GM23338 (cell line): ENCODE results near the gene ADAMTS14. TPM values are rescaled to one million over a fixed set of nuclear protein-coding genes. Genes with fewer than 3 reads are reported as not detected.

Experiments used
- ATAC-seq: fragments of 200-7000 bp; cut with Tn5 transposase; 3 replicates; pipeline ENCODE4 v1.9.1; 2020
- DNase-seq: peaks from one replicate; pipeline ENCODE4 v3.0.0-alpha.2; 2015; ENCODE audit warnings: low spot score
- H2AFZ ChIP-seq: fragments of 200-600 bp; sonication (generic); 2 replicates; pipeline ENCODE4 v1.8.0; 2016; ENCODE audit warnings: antibody characterized with exemption, mild to moderate bottlenecking, moderate library complexity
- H3F3A ChIP-seq: fragments of 200-600 bp; sonication (generic); replicated peaks from 2 replicates; pipeline ENCODE4 v1.8.0; 2017; ENCODE audit warnings: antibody characterized with exemption, mixed run types, low read depth
- H3K27ac ChIP-seq: fragments of 200-600 bp; sonication (generic); 2 replicates; pipeline ENCODE4 v1.6.1; 2016; ENCODE audit warnings: low read depth
- H3K27me3 ChIP-seq: fragments of 200-600 bp; sonication (generic); 2 replicates; pipeline ENCODE4 v1.8.0; 2016; ENCODE audit warnings: mild to moderate bottlenecking, mixed run types, moderate library complexity; ENCODE audit not compliant: insufficient read depth
- H3K36me3 ChIP-seq: fragments of 200-600 bp; sonication (generic); 2 replicates; pipeline ENCODE4 v1.8.0; 2016; ENCODE audit warnings: mild to moderate bottlenecking; ENCODE audit not compliant: insufficient read depth
- H3K4me1 ChIP-seq: fragments of 200-600 bp; sonication (generic); 2 replicates; pipeline ENCODE4 v1.8.0; 2016; ENCODE audit warnings: mild to moderate bottlenecking, moderate library complexity; ENCODE audit not compliant: insufficient read depth
- H3K4me2 ChIP-seq: fragments of 200-600 bp; sonication (generic); 2 replicates; pipeline ENCODE4 v1.7.1; 2017; ENCODE audit warnings: mixed run types
- H3K4me3 ChIP-seq: fragments of 200-600 bp; sonication (generic); 2 replicates; pipeline ENCODE4 v1.6.1; 2016; ENCODE audit warnings: mixed run types
- H3K79me2 ChIP-seq: fragments of 200-600 bp; sonication (generic); replicated peaks from 2 replicates; pipeline ENCODE4 v1.8.0; 2017; ENCODE audit warnings: mild to moderate bottlenecking; ENCODE audit not compliant: insufficient read depth
- H3K9me2 ChIP-seq: fragments of 200-600 bp; sonication (generic); 2 replicates; pipeline ENCODE4 v1.8.0; 2017; ENCODE audit not compliant: insufficient read depth
- H4K20me1 ChIP-seq: fragments of 200-600 bp; sonication (generic); replicated peaks from 2 replicates; pipeline ENCODE4 v1.8.0; 2017; ENCODE audit warnings: mild to moderate bottlenecking; ENCODE audit not compliant: insufficient read depth
- H3K27ac Mint-ChIP-seq: 2 replicates; pipeline ENCODE4 v1.8.0; 2020; ENCODE audit warnings: inconsistent platforms, mild to moderate bottlenecking, moderate library complexity, mixed read lengths
- H3K27me3 Mint-ChIP-seq: 3 replicates; pipeline ENCODE4 v1.8.0; 2022; ENCODE audit warnings: low read depth, mild to moderate bottlenecking, moderate library complexity, mixed read lengths, inconsistent platforms; ENCODE audit not compliant: insufficient read depth, poor library complexity
- H3K36me3 Mint-ChIP-seq: 3 replicates; pipeline ENCODE4 v1.8.0; 2021; ENCODE audit warnings: low read depth, mild to moderate bottlenecking, inconsistent platforms, moderate library complexity, mixed read lengths
- H3K4me1 Mint-ChIP-seq: 3 replicates; pipeline ENCODE4 v1.8.0; 2020; ENCODE audit warnings: mild to moderate bottlenecking, inconsistent platforms, mixed read lengths
- H3K4me3 Mint-ChIP-seq: 3 replicates; pipeline ENCODE4 v1.8.0; 2021; ENCODE audit warnings: moderate library complexity, mild to moderate bottlenecking, inconsistent platforms, mixed read lengths
- H3K9me3 Mint-ChIP-seq: 3 replicates; pipeline ENCODE4 v1.8.0; 2020; ENCODE audit warnings: moderate library complexity, mild to moderate bottlenecking, inconsistent platforms, mixed read lengths
- CREB1 ChIP-seq: fragments of 250-450 bp; sonication (Bioruptor Pico); IDR thresholded peaks from 2 replicates; pipeline ENCODE4 v1.5.0; 2020; ENCODE audit warnings: low read depth, mild to moderate bottlenecking, moderate library complexity
- CTCF ChIP-seq, 2 experiments: fragments of 200-600 bp in 1 of 2; sonication (generic) in 1 of 2; conservative IDR thresholded peaks; 2 replicates each; pipeline versions ENCODE4 v1.5.1 to v1.6.1; 2016 to 2017; ENCODE audit warnings: antibody characterized with exemption in 2 of 2, low read depth in 2 of 2, mild to moderate bottlenecking in 2 of 2, moderate library complexity in 1 of 2
- ETS1 ChIP-seq: IDR thresholded peaks from 2 replicates; pipeline ENCODE4 v1.6.1; 2016; ENCODE audit warnings: antibody characterized with exemption
- EZH2 ChIP-seq: fragments of 200-600 bp; sonication (generic); IDR thresholded peaks from one replicate; pipeline ENCODE4 v1.8.0; 2017; ENCODE audit warnings: antibody characterized with exemption, mild to moderate bottlenecking, low read depth; ENCODE audit not compliant: unreplicated experiment
- EZH2phosphoT487 ChIP-seq: fragments of 200-600 bp; sonication (generic); IDR thresholded peaks from one replicate; pipeline ENCODE4 v1.8.1; 2018; ENCODE audit warnings: antibody characterized with exemption; ENCODE audit not compliant: unreplicated experiment
- JUNB ChIP-seq: IDR thresholded peaks from one replicate; pipeline ENCODE4 v1.6.1; 2016; ENCODE audit warnings: antibody characterized with exemption; ENCODE audit not compliant: unreplicated experiment
- NANOG ChIP-seq: IDR thresholded peaks from 2 replicates; pipeline ENCODE4 v1.6.1; 2016; ENCODE audit warnings: antibody characterized with exemption, borderline replicate concordance
- POLR2AphosphoS5 ChIP-seq: IDR thresholded peaks from 2 replicates; pipeline ENCODE4 v1.6.1; 2016; ENCODE audit warnings: antibody characterized with exemption, low read depth
- REST ChIP-seq: IDR thresholded peaks from one replicate; pipeline ENCODE4 v1.6.1; 2018; ENCODE audit warnings: antibody characterized with exemption; ENCODE audit not compliant: unreplicated experiment
- STAT1 ChIP-seq: IDR thresholded peaks from one replicate; pipeline ENCODE4 v1.6.1; 2016; ENCODE audit warnings: antibody characterized with exemption; ENCODE audit not compliant: unreplicated experiment
- ZNF114 ChIP-seq: fragments of 250-450 bp; sonication (Bioruptor Pico); IDR thresholded peaks from 2 replicates; pipeline ENCODE4 v1.5.0; 2020; ENCODE audit warnings: mild to moderate bottlenecking, moderate library complexity
- ZNF331 ChIP-seq: fragments of 250-450 bp; sonication (Bioruptor Pico); IDR thresholded peaks from 2 replicates; pipeline ENCODE4 v1.5.0; 2020; ENCODE audit warnings: low read depth, mild to moderate bottlenecking, moderate library complexity
- polyA plus RNA-seq: library from polyadenylated mRNA; unstranded; fragments of >200 nt; fragmentation: Nextera tagmentation; extraction: Ambion mirVana; gene quantifications from 2 replicates; pipeline ENCODE4 v1.2.1, GENCODE V29; 2016
- total RNA-seq: library from RNA; depleted of rRNA; stranded (reverse); fragments of >200 nt; shearing (Covaris generic); gene quantifications from 2 replicates; pipeline ENCODE4 v1.2.3, GENCODE V29; 2014

Gene ADAMTS14
- total and polyA plus RNA-seq, 2 experiments from 2014 or later: 1.9 to 2.1 TPM

- DNase-seq (no peak), ATAC-seq (no peak)
- H3K27ac Mint-ChIP-seq: no peak overlapping the region
- Histone ChIP-seq H3K4me1 (no peaks in the 10 kb centered on the region), H3K27ac (no peak overlapping the region), H4K20me1 (no peaks in the 10 kb centered on the region), H3K27me3 (no peaks in the 10 kb centered on the region), H2AFZ (no peak overlapping the region), H3F3A (no peaks in the 10 kb centered on the region), H3K79me2 (no peaks in the 10 kb centered on the region), H3K4me2 (no peak overlapping the region), H3K9me2 (no peaks in the 10 kb centered on the region), H3K4me3 (no peak overlapping the region), H3K36me3 (no peaks in the 10 kb centered on the region)
- H3K9me3 Mint-ChIP-seq: no peaks in the 10 kb centered on the region
- no peak overlapping the region for H3K4me3 Mint-ChIP-seq
- peaks cover 4% of the 10 kb centered on the region for H3K27me3 Mint-ChIP-seq
- H3K4me1 Mint-ChIP-seq: peaks cover 8% of the 10 kb centered on the region
- no peaks in the 10 kb centered on the region for H3K36me3 Mint-ChIP-seq
- TF ChIP-seq ETS1: no peak
- TF ChIP-seq EZH2phosphoT487: no peak
- no peak for TF ChIP-seq CREB1 (CRISPR knock-in tag)
Observed at GRCh38 chr10:70711911-70712310, 39.6 kb downstream of the ADAMTS14 start.

- TF ChIP-seq POLR2AphosphoS5: no peak
- Mint-ChIP-seq H3K27me3 (peaks cover 2% of the 10 kb centered on the region), H3K27ac (no peak overlapping the region), H3K4me1 (peaks cover 8% of the 10 kb centered on the region), H3K4me3 (no peak overlapping the region), H3K36me3 (no peaks in the 10 kb centered on the region), H3K9me3 (no peaks in the 10 kb centered on the region)
- no peaks in the 10 kb centered on the region for H3K9me2 ChIP-seq
- H3K4me2 ChIP-seq: no peak overlapping the region
- H3F3A ChIP-seq: no peaks in the 10 kb centered on the region
- no peaks in the 10 kb centered on the region for H3K36me3 ChIP-seq
- no peaks in the 10 kb centered on the region for H4K20me1 ChIP-seq
- H3K27me3 ChIP-seq: no peaks in the 10 kb centered on the region
- H3K4me3 ChIP-seq: no peak overlapping the region
- no peak for ATAC-seq
- H3K27ac ChIP-seq: no peak overlapping the region
- no peaks in the 10 kb centered on the region for H3K79me2 ChIP-seq
- H3K4me1 ChIP-seq: no peaks in the 10 kb centered on the region
- H2AFZ ChIP-seq: no peak overlapping the region
- DNase-seq: no peak
Observed at GRCh38 chr10:70714245-70714644, 41.9 kb downstream of the ADAMTS14 start.

- no peaks in the 10 kb centered on the region for H3K9me3 Mint-ChIP-seq
- Histone ChIP-seq H2AFZ (no peak overlapping the region), H3K27ac (no peak overlapping the region), H3K79me2 (no peaks in the 10 kb centered on the region), H3F3A (no peaks in the 10 kb centered on the region), H3K9me2 (no peaks in the 10 kb centered on the region), H3K27me3 (no peaks in the 10 kb centered on the region), H3K4me3 (no peak overlapping the region), H3K4me2 (no peak overlapping the region), H3K36me3 (no peaks in the 10 kb centered on the region), H3K4me1 (no peaks in the 10 kb centered on the region), H4K20me1 (no peaks in the 10 kb centered on the region)
- ATAC-seq: no peak
- H3K4me1 Mint-ChIP-seq: peaks cover 8% of the 10 kb centered on the region
- H3K27me3 Mint-ChIP-seq: peaks cover 2% of the 10 kb centered on the region
- no peak for TF ChIP-seq STAT1
- no peak for TF ChIP-seq REST
- no peak for TF ChIP-seq ZNF331
- no peak for TF ChIP-seq ETS1
- no peak for TF ChIP-seq JUNB
- TF ChIP-seq ZNF114 (CRISPR knock-in tag): no peak
- TF ChIP-seq EZH2: no peak
- no peak for TF ChIP-seq CTCF (conservative IDR thresholded peaks at IDR 0.05; ENCODE audit: low read depth in 2 of 2)
- TF ChIP-seq NANOG: no peak
- DNase-seq: no peak
- H3K27ac Mint-ChIP-seq: no peak overlapping the region
- H3K36me3 Mint-ChIP-seq: no peaks in the 10 kb centered on the region
- no peak overlapping the region for H3K4me3 Mint-ChIP-seq
Observed at GRCh38 chr10:70714951-70715350, 42.6 kb downstream of the ADAMTS14 start.
